HG03060 (cell line): Measurements from ENCODE around the gene GLT1D1.

Source experiments
- ATAC-seq: cut with Tn5 transposase; IDR thresholded peaks from one replicate; pipeline ENCODE4 v1.9.1; 2021; ENCODE audit warnings: low read depth, moderate number of reproducible peaks; ENCODE audit not compliant: unreplicated experiment

GLT1D1 gene

GRCh38 chr12:128909653-128910052 is 56.4 kb downstream of the GLT1D1 start:
- ATAC-seq = no peak

- no peak for ATAC-seq
Observed at GRCh38 chr12:128910629-128911028, 57.4 kb downstream of the GLT1D1 start.

- ATAC-seq = no peak
Observed at GRCh38 chr12:128911861-128912260, 58.6 kb downstream of the GLT1D1 start.

GRCh38 chr12:128914908-128915563 is 61.8 kb downstream of the GLT1D1 start:
- ATAC-seq = no peak

- no peak for ATAC-seq
Observed at GRCh38 chr12:128916425-128916824, 63.1 kb downstream of the GLT1D1 start.

GRCh38 chr12:128918481-128919260 is 65.4 kb downstream of the GLT1D1 start:
- ATAC-seq = no peak

GRCh38 chr12:128920468-128920867 is 67.2 kb downstream of the GLT1D1 start:
- ATAC-seq = no peak

- no peak for ATAC-seq
Observed at GRCh38 chr12:128928361-128928760, 75.1 kb downstream of the GLT1D1 start.

GRCh38 chr12:128929057-128929456 is 75.8 kb downstream of the GLT1D1 start:
- no peak for ATAC-seq

- ATAC-seq = no peak
Observed at GRCh38 chr12:128930606-128931005, 77.3 kb downstream of the GLT1D1 start.

GRCh38 chr12:128932521-128932920 is 79.2 kb downstream of the GLT1D1 start:
- ATAC-seq = no peak

GRCh38 chr12:128933039-128933438 is 79.8 kb downstream of the GLT1D1 start:
- ATAC-seq = no peak

- ATAC-seq = no peak
Observed at GRCh38 chr12:128933926-128934325, 80.6 kb downstream of the GLT1D1 start.

GRCh38 chr12:128938886-128939285 is 85.6 kb downstream of the GLT1D1 start:
- ATAC-seq = no peak

GRCh38 chr12:128940090-128940888 is 87.0 kb downstream of the GLT1D1 start:
- no peak for ATAC-seq

GRCh38 chr12:128940974-128941373 is 87.7 kb downstream of the GLT1D1 start:
- ATAC-seq = no peak

GRCh38 chr12:128942960-128943477 is 89.7 kb downstream of the GLT1D1 start:
- ATAC-seq = no peak

GRCh38 chr12:128944956-128945355 is 91.7 kb downstream of the GLT1D1 start:
- ATAC-seq = no peak

GRCh38 chr12:128947209-128947608 is 93.9 kb downstream of the GLT1D1 start:
- ATAC-seq = no peak

GRCh38 chr12:128949086-128949485 is 95.8 kb downstream of the GLT1D1 start:
- no peak for ATAC-seq

GRCh38 chr12:128951448-128951847 is 98.2 kb downstream of the GLT1D1 start:
- no peak for ATAC-seq
